ENCODE data around the gene SCNN1A. TPM values are rescaled to one million over a fixed set of nuclear protein-coding genes. Genes with fewer than 3 reads are reported as not detected.
A peak's percentile ranks its signal among the peaks of the same experiment; 100 is the strongest.

Gene SCNN1A
- total RNA-seq, 5 donors from 2014 or later (not counting 1 experiment from before 2014, with no cell fraction given) = 1.0 to 3.4 (median 2.6) TPM

- Mint-ChIP-seq H3K36me3 (no peaks in the 10 kb centered on the region), H3K4me1 (peaks cover 29 to 48% (median 40%) of the 10 kb centered on the region in 3 donors), H3K4me3 (no peak overlapping the region), H3K9me3 (no peaks in the 10 kb centered on the region), H3K27ac (peak overlapping the region in 1 of 2 donors; percentile 70), H3K27me3 (peaks cover 0 to 2% of the 10 kb centered on the region in 2 donors)
- Histone ChIP-seq H3K9me3 (no peaks in the 10 kb centered on the region), H3K36me3 (ENCODE audit: control insufficient read depth in 2 of 2, extremely low read depth in 1 of 2, insufficient read depth in 1 of 2, low read length in 1 of 2) (no peaks in the 10 kb centered on the region), H3K4me3 (ENCODE audit: control insufficient read depth in 1 of 2, extremely low read depth in 1 of 2, low read length in 1 of 2) (no peak overlapping the region), H3K4me1 (ENCODE audit: control insufficient read depth in 1 of 2, extremely low read depth in 1 of 2, insufficient read depth in 2 of 2, low read length in 2 of 2) (peaks cover 16 to 49% of the 10 kb centered on the region in 2 experiments), H3K27me3 (replicated peaks in 1 of 2; ENCODE audit: control insufficient read depth in 2 of 2, extremely low read depth in 1 of 2, insufficient read depth in 2 of 2, low read length in 1 of 2) (peaks cover 0 to 18% of the 10 kb centered on the region in 2 experiments), H3K27ac (ENCODE audit: low read length) (no peak overlapping the region)
- CTCF ChIA-PET = no interaction called here
- 64% methylated on average over 4 of the region's 8 CpGs for WGBS (ENCODE audit: insufficient coverage)
- no peak for DNase-seq
- POLR2A ChIA-PET = no interaction called here
- ATAC-seq (replicated peaks in 1 of 4) = peak in 2 of 4 experiments; percentile 25 to 36
Observed at GRCh38 chr12:6372403-6373003, 2.9 kb downstream of the SCNN1A start.

GRCh38 chr12:6370994-6371754 is 4.2 kb downstream of the SCNN1A start:
- H3K9me3 Mint-ChIP-seq = no peaks in the 10 kb centered on the region
- H3K27me3 Mint-ChIP-seq = no peaks in the 10 kb centered on the region
- peak overlapping the region in 1 of 2 donors; percentile 44 for H3K27ac Mint-ChIP-seq
- H3K4me3 ChIP-seq (ENCODE audit: control insufficient read depth in 1 of 2, extremely low read depth in 1 of 2, low read length in 1 of 2) = no peak overlapping the region
- H3K27me3 ChIP-seq (replicated peaks in 1 of 2; ENCODE audit: control insufficient read depth in 2 of 2, extremely low read depth in 1 of 2, insufficient read depth in 2 of 2, low read length in 1 of 2) = peaks cover 0 to 16% of the 10 kb centered on the region in 2 experiments
- ATAC-seq (replicated peaks in 1 of 4) (no peak), DNase-seq (no peak)
- no peak overlapping the region for H3K27ac ChIP-seq (ENCODE audit: low read length)
- no peaks in the 10 kb centered on the region for H3K9me3 ChIP-seq
- H3K4me1 Mint-ChIP-seq = peaks cover 23 to 42% (median 34%) of the 10 kb centered on the region in 3 donors
- H3K36me3 Mint-ChIP-seq = no peaks in the 10 kb centered on the region
- CTCF ChIA-PET = interaction anchor here in 1 of 2 donors (0.9 kb wide), 1 partner anchor 36 kb away, joined by 4 read pairs; no protein-coding TSS in a partner anchor
- 81% methylated on average over 7 of the region's 15 CpGs for WGBS (ENCODE audit: insufficient coverage)
- H3K4me3 Mint-ChIP-seq = no peak overlapping the region
- H3K36me3 ChIP-seq (ENCODE audit: control insufficient read depth in 2 of 2, extremely low read depth in 1 of 2, insufficient read depth in 1 of 2, low read length in 1 of 2) = no peaks in the 10 kb centered on the region
- H3K4me1 ChIP-seq (ENCODE audit: control insufficient read depth in 1 of 2, extremely low read depth in 1 of 2, insufficient read depth in 2 of 2, low read length in 2 of 2) = peaks cover 5 to 38% of the 10 kb centered on the region in 2 experiments
- POLR2A ChIA-PET = no interaction called here

- no peak overlapping the region for H3K27ac Mint-ChIP-seq
- no peak for ATAC-seq (replicated peaks in 1 of 4)
- H3K4me3 ChIP-seq (ENCODE audit: control insufficient read depth in 1 of 2, extremely low read depth in 1 of 2, low read length in 1 of 2) = no peak overlapping the region
- H3K9me3 Mint-ChIP-seq = no peaks in the 10 kb centered on the region
- WGBS (ENCODE audit: insufficient coverage) = 94% methylated on average over 4 of the region's 4 CpGs
- ChIA-PET POLR2A (no interaction called here), CTCF (interaction anchor here in 1 of 2 donors (0.9 kb wide), 1 partner anchor 35 kb away, joined by 4 read pairs; no protein-coding TSS in a partner anchor)
- no peaks in the 10 kb centered on the region for H3K36me3 Mint-ChIP-seq
- peaks cover 0 to 10% of the 10 kb centered on the region in 2 experiments for H3K27me3 ChIP-seq (replicated peaks in 1 of 2; ENCODE audit: control insufficient read depth in 2 of 2, extremely low read depth in 1 of 2, insufficient read depth in 2 of 2, low read length in 1 of 2)
- no peaks in the 10 kb centered on the region for H3K36me3 ChIP-seq (ENCODE audit: control insufficient read depth in 2 of 2, extremely low read depth in 1 of 2, insufficient read depth in 1 of 2, low read length in 1 of 2)
- H3K4me1 Mint-ChIP-seq = peaks cover 17 to 39% (median 28%) of the 10 kb centered on the region in 3 donors
- H3K4me3 Mint-ChIP-seq = no peak overlapping the region
- H3K9me3 ChIP-seq = no peaks in the 10 kb centered on the region
- H3K27ac ChIP-seq (ENCODE audit: low read length) = no peak overlapping the region
- DNase-seq = no peak
- H3K27me3 Mint-ChIP-seq = no peaks in the 10 kb centered on the region
- H3K4me1 ChIP-seq (ENCODE audit: control insufficient read depth in 1 of 2, extremely low read depth in 1 of 2, insufficient read depth in 2 of 2, low read length in 2 of 2) = peaks cover 3 to 32% of the 10 kb centered on the region in 2 experiments
Observed at GRCh38 chr12:6370576-6370935, 4.8 kb downstream of the SCNN1A start.

- H3K4me1 Mint-ChIP-seq = peaks cover 12 to 39% (median 26%) of the 10 kb centered on the region in 3 donors
- H3K4me3 ChIP-seq (ENCODE audit: control insufficient read depth in 1 of 2, extremely low read depth in 1 of 2, low read length in 1 of 2) = no peak overlapping the region
- no peak for ATAC-seq (replicated peaks in 1 of 4)
- no peaks in the 10 kb centered on the region for H3K36me3 Mint-ChIP-seq
- peaks cover 3 to 28% of the 10 kb centered on the region in 2 experiments for H3K4me1 ChIP-seq (ENCODE audit: control insufficient read depth in 1 of 2, extremely low read depth in 1 of 2, insufficient read depth in 2 of 2, low read length in 2 of 2)
- WGBS (ENCODE audit: insufficient coverage) = 88% methylated on average over 6 of the region's 9 CpGs
- H3K4me3 Mint-ChIP-seq = no peak overlapping the region
- no peak for DNase-seq
- no peak overlapping the region for H3K27ac ChIP-seq (ENCODE audit: low read length)
- peaks cover 0 to 6% of the 10 kb centered on the region in 2 experiments for H3K27me3 ChIP-seq (replicated peaks in 1 of 2; ENCODE audit: control insufficient read depth in 2 of 2, extremely low read depth in 1 of 2, insufficient read depth in 2 of 2, low read length in 1 of 2)
- H3K9me3 Mint-ChIP-seq = no peaks in the 10 kb centered on the region
- H3K36me3 ChIP-seq (ENCODE audit: control insufficient read depth in 2 of 2, extremely low read depth in 1 of 2, insufficient read depth in 1 of 2, low read length in 1 of 2) = no peaks in the 10 kb centered on the region
- H3K27me3 Mint-ChIP-seq = no peaks in the 10 kb centered on the region
- POLR2A ChIA-PET = interaction anchor here (0.6 to 0.7 kb wide), 2 partner anchors 213 to 984 kb away, joined by 4 to 9 read pairs; no protein-coding TSS in a partner anchor
- peak overlapping the region in 1 of 2 donors; percentile 27 for H3K27ac Mint-ChIP-seq
- no peaks in the 10 kb centered on the region for H3K9me3 ChIP-seq
- CTCF ChIA-PET = interaction anchor here in 1 of 2 donors (0.6 kb wide), 1 partner anchor 47 kb away, joined by 3 read pairs; no protein-coding TSS in a partner anchor
Observed at GRCh38 chr12:6369916-6370575, 5.3 kb downstream of the SCNN1A start.

GRCh38 chr12:6368906-6369525 is 6.3 kb downstream of the SCNN1A start:
- Histone ChIP-seq H3K9me3 (no peaks in the 10 kb centered on the region), H3K27me3 (replicated peaks in 1 of 2; ENCODE audit: control insufficient read depth in 2 of 2, extremely low read depth in 1 of 2, insufficient read depth in 2 of 2, low read length in 1 of 2) (no peaks in the 10 kb centered on the region), H3K4me3 (ENCODE audit: control insufficient read depth in 1 of 2, extremely low read depth in 1 of 2, low read length in 1 of 2) (no peak overlapping the region), H3K36me3 (ENCODE audit: control insufficient read depth in 2 of 2, extremely low read depth in 1 of 2, insufficient read depth in 1 of 2, low read length in 1 of 2) (no peaks in the 10 kb centered on the region), H3K4me1 (ENCODE audit: control insufficient read depth in 1 of 2, extremely low read depth in 1 of 2, insufficient read depth in 2 of 2, low read length in 2 of 2) (peaks cover 5 to 31% of the 10 kb centered on the region in 2 experiments), H3K27ac (ENCODE audit: low read length) (no peak overlapping the region)
- ATAC-seq (replicated peaks in 1 of 4) (no peak), DNase-seq (peak in 2 of 35 experiments; percentile 31 to 83)
- 76% methylated on average over 7 of the region's 9 CpGs for WGBS (ENCODE audit: insufficient coverage)
- no peak overlapping the region for H3K4me3 Mint-ChIP-seq
- H3K4me1 Mint-ChIP-seq = peaks cover 16 to 42% (median 28%) of the 10 kb centered on the region in 3 donors
- H3K9me3 Mint-ChIP-seq = no peaks in the 10 kb centered on the region
- ChIA-PET POLR2A (no interaction called here), CTCF (interaction anchor here (0.6 to 6.7 kb wide), 4 partner anchors 33 to 90 kb away, joined by 3 to 74 read pairs (median 3); no protein-coding TSS in a partner anchor)
- no peaks in the 10 kb centered on the region for H3K36me3 Mint-ChIP-seq
- H3K27ac Mint-ChIP-seq = peak overlapping the region in 1 of 2 donors; percentile 78
- H3K27me3 Mint-ChIP-seq = no peaks in the 10 kb centered on the region
